Stimulated activated CD8-positive, alpha-beta memory T cell treated with anti-CD3 and anti-CD28 coated beads, Interleukin-15, amount 100 ng/mL, for 24 hours (primary cell): ENCODE measurements around the gene NRCAM.

Experiments used
- DNase-seq: peaks from one replicate; pipeline ENCODE4 v3.0.0-alpha.2; 2020; ENCODE audit warnings: low read depth

The NRCAM gene

DNA sequence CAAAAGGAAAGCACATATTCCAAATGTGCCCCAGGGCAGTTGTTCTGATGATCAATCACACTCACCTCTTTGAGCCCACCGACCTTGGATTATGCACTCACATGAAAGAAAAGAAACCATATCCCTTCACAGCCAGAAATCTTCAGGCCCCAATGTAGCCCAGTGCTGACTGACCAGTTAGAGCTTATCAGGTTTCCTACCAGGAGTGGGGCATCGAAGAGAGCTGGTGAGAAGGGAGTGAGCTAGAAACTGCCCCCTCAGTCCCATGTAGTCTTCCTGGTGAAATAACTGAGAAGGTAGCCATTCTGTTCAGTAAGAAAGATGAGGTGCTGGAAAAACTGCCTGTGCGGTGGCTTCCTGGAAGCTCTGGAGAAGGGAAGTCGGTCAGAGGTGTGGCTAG is 32.2 kb downstream of the NRCAM start:
- no peak for DNase-seq

GRCh38 chr7:108423089-108423989 is 32.9 kb downstream of the NRCAM start:
- DNase-seq: no peak

GRCh38 chr7:108421720-108422331 is 34.4 kb downstream of the NRCAM start:
- no peak for DNase-seq

DNA sequence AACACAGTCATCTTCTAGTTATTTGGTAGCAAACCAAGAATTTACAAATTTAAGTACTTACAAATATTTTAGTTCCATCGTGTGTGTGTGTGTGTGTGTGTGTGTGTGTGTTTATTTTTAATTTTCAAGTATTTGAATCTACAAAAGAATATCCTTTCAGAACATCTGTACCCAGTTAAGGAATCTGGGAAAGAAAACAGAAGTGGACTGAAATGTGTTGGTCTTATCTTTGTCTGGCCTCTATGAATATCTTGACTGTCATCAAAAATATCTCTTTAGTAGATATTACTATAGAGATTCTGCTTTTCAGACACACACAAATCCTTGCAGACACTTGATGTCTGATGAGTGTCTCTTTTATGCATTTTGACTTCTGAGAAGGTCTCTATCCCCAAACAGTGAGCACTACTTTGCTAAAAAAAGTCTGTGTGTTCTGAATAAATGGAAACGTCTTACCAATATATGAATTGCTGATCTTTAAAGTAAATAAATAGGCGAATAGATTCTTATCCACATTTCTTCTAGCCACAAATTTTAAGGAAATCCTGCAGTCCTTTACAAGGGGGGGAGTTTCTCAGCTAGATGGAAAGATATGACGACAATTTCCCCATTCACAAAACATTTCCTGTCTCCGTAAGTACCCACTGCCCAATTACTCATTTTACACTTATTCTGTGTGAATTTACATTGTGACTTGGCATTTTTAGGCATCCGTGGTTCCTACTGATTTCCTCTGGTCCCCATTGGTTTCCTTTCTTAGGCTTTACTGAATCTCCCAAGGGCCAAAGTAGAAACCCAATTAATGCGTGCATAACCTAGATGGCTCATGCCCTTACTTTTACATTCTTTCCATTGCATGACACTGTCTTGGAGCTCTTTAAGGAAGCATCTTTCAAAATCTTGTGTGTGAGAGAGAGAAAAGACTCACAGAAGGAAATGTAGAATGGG is 36.0 kb downstream of the NRCAM start:
- DNase-seq: no peak

DNA sequence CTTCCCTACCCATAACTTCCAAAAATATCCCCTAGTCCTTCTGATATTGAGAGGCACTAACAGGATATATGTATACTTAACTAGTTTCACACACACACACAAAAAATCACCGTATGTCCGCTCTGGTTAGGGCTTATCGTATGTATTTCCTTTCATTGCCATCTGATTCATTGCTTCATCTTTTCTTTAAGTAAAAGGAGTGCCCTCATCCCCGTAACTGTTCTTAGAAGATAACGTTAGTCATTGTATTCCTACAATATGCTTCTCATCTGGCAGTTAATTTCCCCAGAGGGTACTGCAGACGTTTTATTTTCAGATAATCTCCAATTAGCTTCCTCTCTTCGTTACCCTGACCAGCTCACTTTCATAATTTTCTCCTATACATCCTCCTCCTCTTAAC is 37.3 kb downstream of the NRCAM start:
- no peak for DNase-seq

DNA sequence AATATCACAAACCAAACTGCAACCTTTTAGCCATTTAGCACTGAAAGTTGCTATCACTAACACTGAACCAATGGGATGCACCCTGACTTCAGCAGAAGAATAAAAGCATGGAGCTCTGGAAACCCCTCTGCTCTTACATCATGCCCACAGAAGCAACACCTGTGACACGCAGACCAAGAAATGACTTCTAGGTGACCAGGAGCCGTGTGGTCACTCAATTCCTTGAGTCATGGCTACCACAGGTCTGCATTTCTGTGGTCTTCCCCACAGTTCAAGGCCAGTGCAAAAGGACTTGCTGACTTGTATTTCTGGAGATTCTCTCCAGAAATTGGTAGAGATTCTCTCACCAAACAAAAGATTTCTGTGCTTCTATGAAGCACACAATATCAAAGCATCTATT is 38.3 kb downstream of the NRCAM start:
- no peak for DNase-seq

- DNase-seq: no peak
Measured at GRCh38 chr7:108417144-108417543, 39.1 kb downstream of the NRCAM start.

- DNase-seq: no peak
Measured at GRCh38 chr7:108415821-108416536, 40.3 kb downstream of the NRCAM start.

DNA sequence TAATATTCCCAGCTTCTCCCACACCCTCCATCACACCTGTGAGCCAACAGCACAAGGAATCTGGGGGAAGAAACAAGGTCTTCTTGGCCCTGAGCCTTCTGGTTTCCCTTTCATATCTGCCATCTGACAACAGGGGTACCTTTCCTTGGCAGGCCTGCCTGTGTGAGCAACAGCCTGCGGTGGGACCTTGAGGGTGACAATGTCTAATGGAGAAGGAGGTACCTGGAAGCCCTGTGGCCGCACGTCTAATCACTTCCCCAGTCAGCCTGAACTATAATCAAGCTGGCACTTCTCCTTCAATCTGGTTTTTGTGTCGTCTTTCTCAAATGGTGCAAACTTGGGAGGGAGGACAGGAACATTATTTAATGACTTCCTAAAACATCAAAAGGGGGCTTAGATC is 41.2 kb downstream of the NRCAM start:
- DNase-seq: no peak

- no peak for DNase-seq
Measured at GRCh38 chr7:108413782-108414492, 42.3 kb downstream of the NRCAM start.

DNA sequence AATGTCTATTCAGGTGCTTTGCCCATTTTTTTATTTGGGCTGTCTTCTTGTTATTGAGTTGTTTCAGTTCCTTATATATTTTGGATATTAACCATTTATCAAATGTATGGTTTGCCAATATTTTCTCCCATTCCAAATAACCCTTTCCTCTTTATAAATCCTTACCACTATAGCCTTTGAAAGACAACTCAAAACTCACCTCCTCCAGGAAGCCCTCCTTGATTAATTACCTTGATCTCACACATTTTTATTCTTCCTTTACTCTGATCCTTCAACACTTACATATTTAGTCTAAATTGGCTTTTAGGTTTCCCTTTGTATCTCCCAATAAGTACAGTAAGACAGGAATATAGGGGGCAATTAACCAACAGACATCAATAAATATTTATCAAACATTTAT is 42.9 kb downstream of the NRCAM start:
- no peak for DNase-seq

- no peak for DNase-seq
Measured at GRCh38 chr7:108409146-108409545, 47.1 kb downstream of the NRCAM start.

DNA sequence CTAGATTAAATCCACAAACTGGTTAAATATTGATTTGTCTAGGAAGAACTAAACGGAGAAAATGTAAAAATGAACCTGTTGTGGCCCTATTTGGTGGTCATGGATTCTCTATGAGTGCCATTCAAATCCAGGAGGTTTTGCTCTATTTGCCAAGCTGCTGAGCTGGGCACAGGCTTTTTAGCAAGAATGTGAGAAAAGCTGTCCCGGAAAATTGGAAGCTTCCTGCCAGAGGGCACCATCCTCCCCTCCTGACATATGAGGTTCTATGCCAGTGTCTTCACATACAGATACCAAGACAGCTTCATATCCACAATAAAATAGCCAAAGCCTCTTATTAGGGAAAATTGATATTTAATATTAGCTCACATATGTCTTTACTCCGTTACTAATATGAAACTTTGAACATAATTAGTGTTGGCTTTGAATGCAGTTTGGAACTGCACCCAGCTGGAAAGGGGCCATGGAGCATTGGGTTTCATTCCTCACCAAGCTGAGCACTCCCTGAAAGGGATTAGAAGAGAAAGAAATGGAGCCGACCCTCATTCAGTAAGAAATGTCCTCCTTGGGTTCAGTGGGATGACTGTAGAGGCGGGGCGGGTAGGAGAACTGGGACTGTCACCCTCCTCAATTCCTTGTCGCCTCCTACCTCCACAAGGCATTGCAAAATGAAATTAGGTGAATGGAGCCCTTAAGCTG is 47.8 kb downstream of the NRCAM start:
- no peak for DNase-seq

DNA sequence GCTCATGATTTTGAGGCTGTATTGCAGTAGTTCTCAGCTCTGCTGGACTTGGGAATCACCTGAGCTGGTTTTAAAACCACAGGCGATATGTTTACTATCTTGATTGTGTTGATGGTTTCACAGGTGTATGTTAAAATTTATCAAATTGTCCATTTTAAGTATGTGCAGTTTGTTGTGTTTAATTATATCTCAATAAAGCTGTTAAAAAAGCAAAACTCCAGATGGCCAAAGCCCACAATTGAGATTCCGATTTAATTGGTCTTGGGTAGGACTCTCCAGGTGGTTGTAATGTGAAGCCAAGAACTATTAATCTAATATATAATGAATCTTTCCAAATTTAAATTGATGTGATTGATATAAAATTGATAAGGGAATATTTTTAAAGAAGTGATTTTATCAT is 48.6 kb downstream of the NRCAM start:
- no peak for DNase-seq

DNA sequence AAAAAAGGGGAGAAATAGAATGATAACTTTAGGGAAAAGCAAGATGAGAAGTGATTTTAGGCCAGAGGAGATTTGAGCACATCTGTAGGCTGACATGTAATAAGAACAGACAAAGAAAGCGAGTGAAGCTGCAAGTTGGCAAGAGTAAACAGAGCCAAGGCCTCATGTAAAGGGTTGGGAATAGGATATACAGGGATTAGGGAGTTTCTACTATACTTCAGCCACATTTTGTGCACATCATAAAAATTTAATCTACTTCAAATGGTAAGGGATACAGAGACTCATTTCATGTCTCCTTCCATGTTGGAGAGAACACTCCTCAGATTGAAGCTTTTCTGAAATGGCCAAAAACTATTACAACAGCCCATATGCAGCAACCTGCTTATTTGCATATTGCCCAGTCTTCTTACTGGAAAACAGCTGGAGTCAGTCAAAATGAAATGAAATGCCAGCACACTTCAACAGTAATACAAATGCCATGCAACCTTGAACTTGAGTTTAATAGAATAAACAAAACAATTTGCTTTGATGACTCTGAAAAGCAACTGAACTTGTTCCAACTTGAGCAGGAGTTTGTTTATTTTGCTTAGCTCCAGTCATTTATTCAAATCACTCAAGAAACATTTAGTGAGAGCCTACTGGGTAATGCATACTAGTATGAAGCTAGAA is 49.9 kb downstream of the NRCAM start:
- no peak for DNase-seq

- DNase-seq: no peak
Measured at GRCh38 chr7:108404509-108405420, 51.5 kb downstream of the NRCAM start.

GRCh38 chr7:108403597-108404217 is 52.5 kb downstream of the NRCAM start:
- DNase-seq: no peak

DNA sequence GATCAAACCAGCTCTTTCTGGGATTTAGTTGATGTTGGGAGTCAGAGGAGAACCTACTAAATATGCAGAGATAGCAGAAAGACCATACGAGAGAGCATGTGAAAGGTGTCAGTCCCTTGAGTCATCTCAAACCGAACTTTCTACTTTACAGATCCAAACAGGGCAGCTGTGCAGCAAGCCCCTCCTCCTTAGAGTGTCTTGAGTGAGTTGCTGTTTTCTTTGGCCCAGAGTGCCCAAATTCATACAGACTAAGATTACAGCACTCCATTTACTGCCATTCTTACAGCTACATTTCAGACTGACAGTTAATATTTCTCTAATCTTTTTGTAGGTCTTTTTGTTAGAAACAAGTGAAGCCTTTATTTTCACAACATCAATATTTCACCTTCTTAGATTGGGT is 53.4 kb downstream of the NRCAM start:
- DNase-seq: no peak
